Measurements from ENCODE around the gene INPP5D. TPM values are rescaled to one million over a fixed set of nuclear protein-coding genes. Genes with fewer than 3 reads are reported as not detected.
A peak's percentile ranks its signal among the peaks of the same experiment; 100 is the strongest.

INPP5D gene
- polyA plus RNA-seq, 2 of the 4 experiments (the other 2 are of a cell fraction) = 0.26 to 0.53 TPM

DNA sequence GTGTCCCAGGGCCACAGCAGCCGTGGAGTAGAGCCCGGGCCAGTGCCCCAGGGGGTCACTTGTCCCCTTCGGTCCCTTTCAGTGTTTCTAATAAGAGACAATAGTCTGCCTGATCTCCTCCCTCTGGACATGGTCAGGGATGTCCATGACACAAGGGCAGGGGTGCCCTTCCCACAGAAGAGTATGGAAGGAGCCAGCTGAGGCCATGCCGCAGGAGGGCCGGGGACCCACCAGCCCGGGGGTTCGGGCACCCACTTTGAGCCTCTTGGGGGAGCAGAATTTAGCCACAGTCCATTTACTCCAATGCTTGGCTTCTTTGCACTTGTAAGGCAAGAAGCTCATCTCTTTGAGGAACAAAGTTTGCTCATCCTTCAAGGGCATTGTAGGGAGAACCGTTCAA is 102.6 kb downstream of the INPP5D start:
- WGBS (ENCODE audit: missing lambda C conversion rate) = 74% methylated on average over 8 of the region's 8 CpGs
- ATAC-seq (no peak), DNase-seq (ENCODE audit: low read depth in 1 of 2, low spot score in 1 of 2) (no peak), FAIRE-seq (no peak)
- Histone ChIP-seq H3K4me2 (no peak overlapping the region), H3K27ac (0 out of 6 replicates have a peak overlapping the region, but pooled peaks of 1 of the 2 experiments have one; percentile 16), H3K9me3 (no peaks in the 10 kb centered on the region), H3K4me3 (no peak overlapping the region), H3K4me1 (peaks cover 14% of the 10 kb centered on the region)
- POLR2A ChIA-PET = no interaction called here
- CTCF ChIA-PET = no interaction called here
- TF ChIP-seq MAFK (IDR thresholded peaks at IDR 0.05; ENCODE audit: partially characterized antibody) = no peak
- TF ChIP-seq MYC (IDR thresholded peaks at IDR 0.05; ENCODE audit: borderline replicate concordance, low read length) = no peak
- TF ChIP-seq ZSCAN20 (CRISPR knock-in tag; IDR thresholded peaks at IDR 0.05) = no peak
- TF ChIP-seq, protein P1, sequence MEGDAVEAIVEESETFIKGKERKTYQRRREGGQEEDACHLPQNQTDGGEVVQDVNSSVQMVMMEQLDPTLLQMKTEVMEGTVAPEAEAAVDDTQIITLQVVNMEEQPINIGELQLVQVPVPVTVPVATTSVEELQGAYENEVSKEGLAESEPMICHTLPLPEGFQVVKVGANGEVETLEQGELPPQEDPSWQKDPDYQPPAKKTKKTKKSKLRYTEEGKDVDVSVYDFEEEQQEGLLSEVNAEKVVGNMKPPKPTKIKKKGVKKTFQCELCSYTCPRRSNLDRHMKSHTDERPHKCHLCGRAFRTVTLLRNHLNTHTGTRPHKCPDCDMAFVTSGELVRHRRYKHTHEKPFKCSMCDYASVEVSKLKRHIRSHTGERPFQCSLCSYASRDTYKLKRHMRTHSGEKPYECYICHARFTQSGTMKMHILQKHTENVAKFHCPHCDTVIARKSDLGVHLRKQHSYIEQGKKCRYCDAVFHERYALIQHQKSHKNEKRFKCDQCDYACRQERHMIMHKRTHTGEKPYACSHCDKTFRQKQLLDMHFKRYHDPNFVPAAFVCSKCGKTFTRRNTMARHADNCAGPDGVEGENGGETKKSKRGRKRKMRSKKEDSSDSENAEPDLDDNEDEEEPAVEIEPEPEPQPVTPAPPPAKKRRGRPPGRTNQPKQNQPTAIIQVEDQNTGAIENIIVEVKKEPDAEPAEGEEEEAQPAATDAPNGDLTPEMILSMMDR (IDR thresholded peaks at IDR 0.05) = no peak
- TF ChIP-seq, protein P2, sequence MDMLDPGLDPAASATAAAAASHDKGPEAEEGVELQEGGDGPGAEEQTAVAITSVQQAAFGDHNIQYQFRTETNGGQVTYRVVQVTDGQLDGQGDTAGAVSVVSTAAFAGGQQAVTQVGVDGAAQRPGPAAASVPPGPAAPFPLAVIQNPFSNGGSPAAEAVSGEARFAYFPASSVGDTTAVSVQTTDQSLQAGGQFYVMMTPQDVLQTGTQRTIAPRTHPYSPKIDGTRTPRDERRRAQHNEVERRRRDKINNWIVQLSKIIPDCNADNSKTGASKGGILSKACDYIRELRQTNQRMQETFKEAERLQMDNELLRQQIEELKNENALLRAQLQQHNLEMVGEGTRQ (IDR thresholded peaks at IDR 0.05) = no peak
- TF ChIP-seq HOXA7 (CRISPR knock-in tag; IDR thresholded peaks at IDR 0.05) = no peak
- no peak for TF ChIP-seq POLR2A (IDR thresholded peaks at IDR 0.05; ENCODE audit: low read length)
- no peak for TF ChIP-seq HOXB5 (CRISPR knock-in tag; IDR thresholded peaks at IDR 0.05)
- TF ChIP-seq, protein P3, sequence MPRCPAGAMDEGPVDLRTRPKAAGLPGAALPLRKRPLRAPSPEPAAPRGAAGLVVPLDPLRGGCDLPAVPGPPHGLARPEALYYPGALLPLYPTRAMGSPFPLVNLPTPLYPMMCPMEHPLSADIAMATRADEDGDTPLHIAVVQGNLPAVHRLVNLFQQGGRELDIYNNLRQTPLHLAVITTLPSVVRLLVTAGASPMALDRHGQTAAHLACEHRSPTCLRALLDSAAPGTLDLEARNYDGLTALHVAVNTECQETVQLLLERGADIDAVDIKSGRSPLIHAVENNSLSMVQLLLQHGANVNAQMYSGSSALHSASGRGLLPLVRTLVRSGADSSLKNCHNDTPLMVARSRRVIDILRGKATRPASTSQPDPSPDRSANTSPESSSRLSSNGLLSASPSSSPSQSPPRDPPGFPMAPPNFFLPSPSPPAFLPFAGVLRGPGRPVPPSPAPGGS (IDR thresholded peaks at IDR 0.05) = no peak
- no peak for TF ChIP-seq TP53 (CRISPR knock-in tag; IDR thresholded peaks at IDR 0.05)
- TF ChIP-seq, protein P4, sequence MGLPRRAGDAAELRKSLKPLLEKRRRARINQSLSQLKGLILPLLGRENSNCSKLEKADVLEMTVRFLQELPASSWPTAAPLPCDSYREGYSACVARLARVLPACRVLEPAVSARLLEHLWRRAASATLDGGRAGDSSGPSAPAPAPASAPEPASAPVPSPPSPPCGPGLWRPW (IDR thresholded peaks at IDR 0.05) = no peak
- TF ChIP-seq RFX5 (IDR thresholded peaks at IDR 0.05) = no peak
- TF ChIP-seq, protein P5, sequence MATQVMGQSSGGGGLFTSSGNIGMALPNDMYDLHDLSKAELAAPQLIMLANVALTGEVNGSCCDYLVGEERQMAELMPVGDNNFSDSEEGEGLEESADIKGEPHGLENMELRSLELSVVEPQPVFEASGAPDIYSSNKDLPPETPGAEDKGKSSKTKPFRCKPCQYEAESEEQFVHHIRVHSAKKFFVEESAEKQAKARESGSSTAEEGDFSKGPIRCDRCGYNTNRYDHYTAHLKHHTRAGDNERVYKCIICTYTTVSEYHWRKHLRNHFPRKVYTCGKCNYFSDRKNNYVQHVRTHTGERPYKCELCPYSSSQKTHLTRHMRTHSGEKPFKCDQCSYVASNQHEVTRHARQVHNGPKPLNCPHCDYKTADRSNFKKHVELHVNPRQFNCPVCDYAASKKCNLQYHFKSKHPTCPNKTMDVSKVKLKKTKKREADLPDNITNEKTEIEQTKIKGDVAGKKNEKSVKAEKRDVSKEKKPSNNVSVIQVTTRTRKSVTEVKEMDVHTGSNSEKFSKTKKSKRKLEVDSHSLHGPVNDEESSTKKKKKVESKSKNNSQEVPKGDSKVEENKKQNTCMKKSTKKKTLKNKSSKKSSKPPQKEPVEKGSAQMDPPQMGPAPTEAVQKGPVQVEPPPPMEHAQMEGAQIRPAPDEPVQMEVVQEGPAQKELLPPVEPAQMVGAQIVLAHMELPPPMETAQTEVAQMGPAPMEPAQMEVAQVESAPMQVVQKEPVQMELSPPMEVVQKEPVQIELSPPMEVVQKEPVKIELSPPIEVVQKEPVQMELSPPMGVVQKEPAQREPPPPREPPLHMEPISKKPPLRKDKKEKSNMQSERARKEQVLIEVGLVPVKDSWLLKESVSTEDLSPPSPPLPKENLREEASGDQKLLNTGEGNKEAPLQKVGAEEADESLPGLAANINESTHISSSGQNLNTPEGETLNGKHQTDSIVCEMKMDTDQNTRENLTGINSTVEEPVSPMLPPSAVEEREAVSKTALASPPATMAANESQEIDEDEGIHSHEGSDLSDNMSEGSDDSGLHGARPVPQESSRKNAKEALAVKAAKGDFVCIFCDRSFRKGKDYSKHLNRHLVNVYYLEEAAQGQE (IDR thresholded peaks at IDR 0.05) = no peak
- no peak for TF ChIP-seq KDM1A (IDR thresholded peaks at IDR 0.05; ENCODE audit: low read depth)
- no peak for TF ChIP-seq EP300 (IDR thresholded peaks at IDR 0.05)
- no peak for TF ChIP-seq NFE2L2 (conservative IDR thresholded peaks at IDR 0.05; ENCODE audit: low read length)
- TF ChIP-seq HOXB13 (CRISPR knock-in tag; IDR thresholded peaks at IDR 0.05; ENCODE audit: low read depth) = no peak
- TF ChIP-seq PHF8 (IDR thresholded peaks at IDR 0.05; ENCODE audit: borderline replicate concordance, low read depth) = no peak
- no peak for TF ChIP-seq FOSL2 (IDR thresholded peaks at IDR 0.05)
- TF ChIP-seq FOSL2 (CRISPR knock-in tag; IDR thresholded peaks at IDR 0.05) = no peak

DNA sequence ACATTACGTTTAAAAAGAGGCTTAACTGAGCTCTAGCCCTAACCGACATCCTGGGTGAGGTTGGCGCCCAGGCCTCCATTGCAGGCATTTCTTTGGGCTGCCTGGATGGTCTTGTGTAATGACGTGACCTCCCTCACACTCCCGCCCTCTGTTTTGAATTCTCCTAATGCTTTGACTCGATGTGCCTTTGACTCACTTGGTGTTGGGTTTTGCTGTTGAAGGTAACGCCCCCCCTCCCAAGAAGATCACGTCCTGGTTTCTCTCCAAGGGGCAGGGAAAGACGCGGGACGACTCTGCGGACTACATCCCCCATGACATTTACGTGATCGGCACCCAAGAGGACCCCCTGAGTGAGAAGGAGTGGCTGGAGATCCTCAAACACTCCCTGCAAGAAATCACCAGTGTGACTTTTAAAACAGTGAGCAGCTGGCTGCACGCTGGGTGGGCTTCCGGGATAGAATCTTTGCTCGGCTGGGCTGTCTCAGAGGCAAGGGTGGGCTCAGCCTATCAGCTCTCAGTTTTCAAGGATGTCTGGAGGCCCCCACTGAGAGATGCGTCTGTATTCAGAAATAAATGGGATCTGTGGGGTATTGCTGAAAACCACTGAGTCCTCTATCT is 103.5 kb downstream of the INPP5D start:
- WGBS (ENCODE audit: missing lambda C conversion rate) = 90% methylated on average over 18 of the region's 18 CpGs
- ChIA-PET POLR2A (no interaction called here), CTCF (no interaction called here)
- H3K4me1 ChIP-seq = peaks cover 14% of the 10 kb centered on the region
- H3K9me3 ChIP-seq = no peaks in the 10 kb centered on the region
- FAIRE-seq = no peak
- TF ChIP-seq CEBPB (IDR thresholded peaks at IDR 0.05) = no peak
- TF ChIP-seq RFX5 (IDR thresholded peaks at IDR 0.05) = no peak
- no peak for TF ChIP-seq BHLHE40 (IDR thresholded peaks at IDR 0.05; ENCODE audit: low read depth, low read length)
- ATAC-seq = no peak
- no peak overlapping the region for H3K4me2 ChIP-seq
- H3K27ac ChIP-seq = no peak overlapping the region
- no peak for DNase-seq (ENCODE audit: low read depth in 1 of 2, low spot score in 1 of 2)
- H3K4me3 ChIP-seq = no peak overlapping the region

All from A549 (cell line).